NCI-H1105 (cell line): ENCODE data around the gene KLF3.
A peak's percentile ranks its signal among the peaks of the same experiment; 100 is the strongest.
"Not testable (repeated sequence)": the region's sequence is repeated elsewhere in the genome, so short reads cannot be mapped to it uniquely, and the experiment has no call there.

Experiments
- DNase-seq: peaks from one replicate; lab custom pipeline; 2025; lab: John Stamatoyannopoulos, UW

The KLF3 gene

DNA sequence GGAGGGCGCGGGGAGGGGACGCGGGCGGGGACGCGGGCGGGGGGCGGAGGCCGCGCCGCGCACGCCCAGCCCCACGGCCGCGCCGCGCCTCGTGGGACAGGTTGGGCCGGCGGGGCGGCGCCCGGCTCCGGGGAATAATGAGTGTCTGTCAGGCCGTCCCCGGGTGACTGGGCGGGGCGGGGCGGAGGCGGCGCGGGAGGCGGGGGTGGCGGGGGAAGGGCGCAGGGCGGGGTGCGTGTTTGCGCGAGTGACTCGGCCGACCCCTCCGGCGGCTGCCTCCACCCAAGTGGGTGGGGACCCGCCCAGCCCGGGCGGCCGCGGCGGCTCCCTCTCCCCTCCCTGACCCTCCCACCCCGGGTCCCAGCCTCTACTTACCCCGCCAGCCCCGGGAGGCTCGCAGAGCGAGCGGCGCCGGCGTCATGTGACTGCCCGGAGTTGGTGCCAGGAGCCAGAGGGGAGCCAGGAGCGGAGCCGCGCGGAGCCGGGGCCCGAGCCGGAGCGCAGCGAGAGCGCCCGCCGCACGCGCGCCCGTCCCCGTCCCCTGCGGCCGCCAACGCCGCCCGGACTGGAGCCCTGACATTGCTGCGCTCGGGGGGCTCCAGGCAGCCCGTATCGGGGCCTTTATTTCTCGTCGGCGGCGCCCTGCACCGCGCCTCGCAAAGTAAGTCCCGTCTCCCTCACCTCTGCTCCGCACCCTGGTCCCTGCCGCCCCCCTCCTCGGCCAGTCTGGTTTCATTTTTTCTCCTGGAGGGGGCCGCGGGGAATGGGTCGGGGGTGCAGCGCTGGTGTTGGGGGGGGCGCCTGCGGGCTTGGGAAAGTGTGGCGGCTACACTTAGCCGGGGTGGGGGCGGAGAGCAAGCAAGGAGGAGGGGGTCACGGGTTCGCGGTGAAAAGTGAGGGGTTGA is at the start of gene KLF3:
Gene KLF3 (plus strand): TSS at position 399 of the 905 bp plus-strand sequence. CDS start 16,427 bp downstream, outside the sequence.
- DNase-seq: peak; percentile 73

DNA sequence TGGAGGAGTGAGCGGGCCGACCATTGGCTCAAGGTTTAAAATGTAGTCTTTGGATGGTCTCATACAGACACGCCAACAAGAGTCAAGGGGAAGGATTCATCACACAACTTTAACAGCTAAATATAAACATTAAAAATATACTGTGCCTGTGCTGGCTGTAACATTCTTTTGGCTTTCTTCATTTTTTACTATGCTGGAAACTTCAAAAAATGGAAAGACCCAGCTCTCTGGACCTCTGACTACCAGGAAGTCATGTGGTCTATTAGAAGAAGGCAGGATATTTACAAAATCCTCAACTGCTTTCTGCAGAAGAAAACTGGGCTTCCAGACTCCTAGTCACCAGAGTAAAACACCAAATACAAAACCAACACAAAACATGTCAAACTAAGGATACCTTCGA is 49.8 kb upstream of the KLF3 start:
- no peak for DNase-seq

DNA sequence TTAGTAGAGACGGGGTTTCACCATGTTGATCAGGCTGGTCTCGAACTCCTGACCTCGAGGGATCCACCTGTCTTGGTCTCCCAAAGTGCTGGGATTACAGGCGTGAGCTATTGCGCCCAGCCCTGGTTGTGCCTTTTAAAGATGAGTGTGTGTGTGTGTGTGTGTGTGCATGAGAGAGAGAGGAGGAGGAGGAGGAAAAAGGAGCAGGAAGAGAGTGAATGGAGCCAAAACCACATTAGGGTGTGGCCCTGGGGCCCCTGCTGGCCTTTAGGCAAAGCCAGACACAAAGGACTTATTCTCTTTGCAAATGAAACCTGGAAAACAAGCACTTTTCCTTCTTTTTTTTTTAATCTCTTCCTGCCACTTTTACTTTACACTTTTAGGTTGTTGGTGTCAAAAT is 48.2 kb upstream of the KLF3 start:
- DNase-seq: no peak

DNA sequence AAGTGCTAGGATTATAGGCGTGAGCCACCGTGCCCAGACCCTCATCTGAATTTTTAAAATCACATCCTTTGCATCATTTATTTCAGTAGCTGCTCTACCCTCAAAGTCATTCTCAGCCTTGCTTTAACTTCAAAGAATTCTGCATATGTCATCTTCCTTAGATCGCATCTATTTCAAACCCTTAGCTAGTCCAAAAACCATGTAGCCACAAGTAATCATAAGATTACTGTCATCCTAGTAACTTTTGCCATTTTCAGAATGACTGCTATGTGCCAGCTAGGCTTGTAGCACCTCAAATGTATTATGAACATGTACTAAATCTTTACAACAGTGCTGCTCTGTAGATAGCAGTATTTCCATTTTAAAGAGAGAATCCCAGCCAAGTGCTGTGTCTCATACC is 45.5 kb upstream of the KLF3 start:
- DNase-seq: no peak

DNA sequence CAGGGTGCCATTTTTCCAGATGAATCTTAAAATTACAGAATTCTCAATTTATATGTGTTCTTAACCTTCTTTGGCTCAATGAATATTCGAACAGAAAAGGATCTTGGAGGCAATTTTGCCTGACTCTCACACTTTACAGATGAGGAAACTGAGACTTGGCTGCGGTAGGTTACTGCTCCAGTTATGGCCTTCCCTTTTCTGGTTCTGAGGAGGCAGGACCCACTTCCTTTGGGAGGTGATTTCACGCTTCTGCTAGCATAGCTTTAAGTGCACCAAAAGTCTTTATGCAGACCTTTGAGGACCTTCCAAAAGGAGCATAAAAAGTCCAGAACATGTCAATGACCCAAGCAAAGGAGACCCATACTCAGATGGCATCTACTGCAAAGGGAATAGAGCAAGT is 44.7 kb upstream of the KLF3 start:
- no peak for DNase-seq

DNA sequence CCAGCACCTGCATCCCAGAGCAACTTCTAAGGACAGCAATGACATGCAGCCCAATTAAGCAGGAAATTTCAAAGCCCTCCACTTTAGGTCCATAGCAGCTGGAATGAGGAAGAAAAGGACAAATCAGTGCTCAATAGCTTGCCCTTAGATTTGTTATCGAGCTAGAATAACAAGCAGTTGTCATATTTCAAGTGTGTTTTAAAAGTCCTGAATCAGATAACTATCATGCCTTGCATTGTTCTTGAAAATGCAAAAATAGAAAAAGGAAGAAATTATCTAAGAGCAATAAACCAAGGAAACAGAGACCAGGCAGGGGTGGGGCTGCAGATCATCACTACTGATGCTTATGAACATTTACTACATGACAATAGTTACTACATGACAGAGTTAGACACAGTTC is 43.9 kb upstream of the KLF3 start:
- DNase-seq: no peak

DNA sequence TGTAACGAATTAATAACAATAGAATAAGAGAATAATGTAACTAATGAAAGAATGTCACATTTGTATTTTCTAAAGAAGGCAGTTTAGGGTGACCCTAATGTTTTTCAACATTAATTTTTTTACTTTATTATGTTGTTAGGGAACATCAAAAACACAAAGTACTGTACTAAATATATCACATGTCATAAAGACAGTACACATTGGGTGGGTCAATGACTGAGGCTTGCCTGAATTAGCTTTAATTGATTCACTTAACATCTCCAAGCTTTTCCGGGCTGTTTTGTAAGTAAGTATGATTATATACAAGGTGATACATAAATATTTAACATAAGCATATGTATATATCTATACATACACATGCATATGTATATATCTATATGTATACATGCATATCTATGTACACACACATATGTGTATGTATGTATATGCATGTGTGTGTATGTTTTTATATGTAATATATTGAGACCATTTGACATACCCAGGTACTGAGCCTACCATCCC is 43.4 kb upstream of the KLF3 start:
- DNase-seq: no peak

DNA sequence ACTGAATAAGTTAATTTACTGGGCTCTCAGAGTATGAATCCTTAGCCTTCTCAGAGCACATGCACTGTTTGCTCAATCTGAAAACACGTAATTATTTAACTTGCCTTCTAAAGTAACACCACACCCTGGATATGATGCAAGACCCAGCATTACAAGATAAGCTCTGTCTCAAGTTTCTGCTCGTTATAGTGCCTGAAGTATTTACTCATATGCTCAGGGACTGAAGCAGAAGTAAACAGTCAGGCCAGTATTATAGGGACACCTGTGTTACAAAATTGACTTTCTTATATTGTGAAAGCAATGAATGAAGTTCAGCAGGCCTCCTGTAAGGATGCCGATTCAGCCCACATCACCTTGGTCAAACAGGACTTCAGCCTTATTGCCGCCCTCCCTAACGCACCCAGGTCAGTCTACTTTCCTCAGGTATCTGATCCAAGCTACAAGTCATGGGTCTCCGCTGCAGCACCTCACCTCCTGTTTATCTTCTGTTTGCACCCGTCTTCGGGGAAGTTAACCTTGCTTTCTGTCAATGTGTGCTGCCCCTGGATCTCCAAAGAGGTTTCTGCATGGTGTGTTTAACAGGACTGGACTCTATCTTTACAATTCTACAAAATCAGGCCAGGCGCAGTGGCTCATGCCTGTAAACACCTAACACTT is 42.8 kb upstream of the KLF3 start:
- DNase-seq: no peak

DNA sequence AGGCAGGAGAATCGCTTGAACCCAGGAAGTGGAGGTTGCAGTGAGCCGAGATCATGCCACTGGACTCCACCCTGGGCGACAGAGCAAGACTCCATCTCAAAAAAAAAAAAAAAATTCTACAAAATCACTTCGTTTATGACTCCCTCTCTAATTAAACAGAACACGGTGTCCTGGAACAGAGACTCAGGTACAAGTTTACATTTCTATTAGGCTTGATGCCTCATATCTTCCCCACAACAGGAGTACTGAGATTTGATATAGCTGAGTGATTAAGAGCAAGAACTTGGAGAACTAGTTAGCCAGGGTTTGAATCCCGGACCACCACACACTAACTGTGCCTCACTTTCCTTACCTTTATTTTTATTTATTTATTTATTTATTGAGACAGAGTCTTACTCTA is 42.2 kb upstream of the KLF3 start:
- no peak for DNase-seq

DNA sequence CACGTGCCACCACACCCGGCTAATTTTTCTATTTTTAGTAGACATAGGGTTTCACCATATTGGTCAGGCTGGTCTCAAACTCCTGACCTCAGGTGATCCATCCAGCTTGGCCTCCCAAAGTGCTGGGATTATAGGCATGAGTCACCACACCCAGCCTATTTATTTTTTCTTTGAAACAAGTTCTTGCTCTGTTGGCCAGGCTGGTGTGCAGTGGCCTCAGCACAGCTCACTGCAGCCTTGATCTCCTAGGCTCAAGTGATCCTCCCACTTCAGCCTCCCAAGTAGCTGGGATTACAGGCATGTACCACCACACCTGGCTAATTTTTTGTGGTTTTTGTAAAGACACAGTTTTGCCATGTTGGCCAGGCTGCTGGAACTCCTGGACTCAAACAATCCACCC is 41.7 kb upstream of the KLF3 start:
- not testable (repeated sequence) for DNase-seq

DNA sequence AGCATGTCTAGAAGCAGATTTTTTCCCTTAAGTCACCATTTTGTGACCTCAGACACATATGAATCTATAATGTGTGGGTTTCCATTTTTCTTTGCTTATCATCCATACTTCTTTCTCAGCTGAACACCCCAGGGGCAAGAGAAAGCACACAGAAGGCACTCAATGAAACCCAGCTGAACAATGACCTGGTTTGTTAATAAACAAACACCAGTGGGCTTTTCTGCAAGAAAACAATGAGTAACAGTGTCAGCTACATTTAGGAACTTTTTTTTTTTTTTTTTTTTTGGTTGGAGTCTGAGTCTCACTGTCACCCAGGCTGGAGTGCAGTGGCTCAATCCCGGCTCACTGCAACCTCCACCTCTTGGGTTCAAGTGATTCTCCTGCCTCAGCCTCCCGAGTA is 40.7 kb upstream of the KLF3 start:
- no peak for DNase-seq

DNA sequence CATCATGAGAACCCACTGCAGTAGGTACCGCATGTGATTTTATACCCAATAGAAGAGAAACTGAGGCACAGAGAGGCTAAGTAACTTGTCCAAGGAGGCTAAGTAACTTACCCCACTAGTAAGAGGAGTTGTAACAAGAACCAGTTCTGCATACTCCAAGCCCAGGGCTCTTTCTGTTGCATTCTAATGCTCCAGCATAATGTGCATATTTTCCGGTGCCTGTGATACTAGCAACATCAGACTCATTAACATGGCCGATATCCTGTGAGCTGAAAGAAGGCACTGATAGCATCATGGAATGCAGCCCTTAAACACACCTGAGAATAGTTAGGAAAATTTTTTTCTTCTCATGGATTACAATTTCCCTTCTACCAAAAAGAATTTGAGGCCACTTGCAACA is 39.7 kb upstream of the KLF3 start:
- no peak for DNase-seq

DNA sequence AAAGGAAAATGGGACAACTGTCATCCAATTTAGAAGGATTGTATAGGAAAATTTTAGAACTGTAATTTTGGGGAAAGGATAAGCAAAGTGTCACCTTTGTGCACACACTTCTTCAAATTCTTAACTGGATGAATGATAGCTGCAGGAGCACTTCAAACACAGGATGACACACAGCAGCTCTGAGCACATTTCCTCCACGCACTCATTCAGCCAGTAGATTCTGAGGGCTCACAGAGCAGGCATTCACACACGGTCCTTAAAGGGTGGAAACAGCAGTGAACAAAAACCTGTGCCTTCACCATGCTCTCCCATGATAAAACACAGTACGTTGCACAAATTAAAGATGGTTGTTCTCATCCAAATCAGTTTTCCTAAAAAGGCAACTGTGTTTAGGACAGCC is 38.5 kb upstream of the KLF3 start:
- no peak for DNase-seq

DNA sequence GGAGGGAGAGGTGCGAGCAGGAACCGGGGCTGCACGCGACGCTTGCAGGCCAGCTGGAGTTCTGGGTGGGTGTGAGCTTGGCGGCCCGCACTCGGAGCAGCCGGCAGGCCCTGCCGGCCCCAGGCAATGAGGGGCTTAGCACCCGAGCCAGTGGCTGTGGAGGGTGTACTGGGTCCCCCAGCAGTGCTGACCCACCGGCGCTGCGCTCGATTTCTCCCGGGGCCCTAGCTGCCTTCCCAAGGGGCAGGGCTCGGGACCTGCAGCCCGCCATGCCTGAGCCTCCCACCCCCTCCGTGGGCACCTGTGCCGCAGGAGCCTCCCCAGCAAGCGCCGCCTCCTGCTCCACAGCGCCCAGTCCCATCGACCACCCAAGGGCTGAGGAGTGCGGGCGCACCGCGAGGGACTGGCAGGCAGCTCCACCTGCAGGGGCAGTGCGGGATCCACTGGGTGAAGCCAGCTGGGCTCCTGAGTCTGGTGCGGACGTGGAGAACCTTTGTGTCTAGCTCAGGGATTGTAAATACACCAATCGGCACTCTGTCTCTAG is 37.0 kb upstream of the KLF3 start:
- not testable (repeated sequence) for DNase-seq

DNA sequence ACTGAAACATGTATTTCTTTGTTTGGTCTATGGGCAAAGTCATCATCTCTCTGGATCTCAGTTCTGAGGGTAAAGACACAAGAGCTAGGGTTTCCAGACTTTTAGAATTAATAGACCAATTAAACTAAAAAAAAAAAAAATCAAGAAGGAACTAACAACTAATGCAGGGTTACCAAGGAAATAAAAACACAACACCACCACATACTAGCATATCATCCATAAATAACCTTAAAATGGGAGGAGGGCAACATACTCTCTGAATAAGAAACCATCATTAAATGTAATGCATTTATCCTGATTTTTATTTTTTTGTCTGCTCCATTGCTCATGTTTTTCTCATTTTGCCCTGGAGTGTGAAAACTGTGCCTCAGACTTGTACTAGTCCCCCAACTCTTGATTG is 33.5 kb upstream of the KLF3 start:
- no peak for DNase-seq

DNA sequence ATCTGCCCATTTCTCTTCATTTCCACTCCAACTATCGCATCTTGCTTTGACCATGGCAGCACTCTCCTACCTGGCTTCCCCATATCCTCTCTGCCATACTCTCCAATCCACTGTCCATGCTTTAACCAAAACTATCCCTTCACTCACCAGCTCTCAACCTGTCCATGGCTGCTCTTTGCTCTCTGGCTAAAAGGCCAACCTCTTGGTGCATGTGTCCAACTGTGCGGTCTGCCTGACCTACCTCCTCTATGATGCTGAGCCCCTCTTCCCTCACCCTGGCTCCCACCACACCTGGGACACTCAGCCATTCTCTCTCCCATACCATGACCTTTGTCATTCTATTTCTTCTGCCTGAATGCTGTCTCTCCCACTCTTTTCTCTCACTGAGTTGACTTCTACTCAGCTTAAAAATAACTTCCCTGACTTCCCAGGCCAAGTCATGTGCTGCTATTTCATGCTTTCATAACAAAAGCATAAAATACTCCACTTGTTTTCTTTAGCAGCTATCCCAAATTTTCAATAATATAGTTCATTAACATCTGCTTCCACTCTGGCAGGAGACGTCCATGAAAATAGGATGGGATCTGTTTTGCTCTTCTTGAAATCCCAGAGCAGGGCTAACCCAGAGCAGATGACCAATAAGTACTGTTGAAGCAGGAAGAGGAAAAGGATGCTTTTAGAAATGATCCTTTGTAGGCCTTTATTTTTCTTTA is 29.8 kb upstream of the KLF3 start:
- DNase-seq: no peak

DNA sequence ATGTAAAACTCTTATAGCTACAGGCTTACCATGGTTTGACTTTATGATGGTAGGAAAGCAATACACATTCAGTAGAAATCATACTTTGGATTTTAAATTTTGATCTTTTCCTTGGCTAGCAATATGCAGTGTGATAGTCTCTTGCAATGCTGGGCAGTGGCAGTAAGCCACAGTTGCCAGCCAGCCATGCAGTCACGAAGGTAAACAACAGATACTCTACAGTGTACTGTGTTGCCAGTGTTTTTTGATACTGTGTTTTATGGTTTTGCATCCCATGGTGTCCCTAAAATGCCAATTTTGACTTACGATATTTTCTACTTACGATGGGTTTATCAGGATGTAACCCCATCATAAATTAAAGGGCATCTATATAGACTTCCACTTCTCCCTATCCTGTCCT is 24.8 kb upstream of the KLF3 start:
- no peak for DNase-seq

DNA sequence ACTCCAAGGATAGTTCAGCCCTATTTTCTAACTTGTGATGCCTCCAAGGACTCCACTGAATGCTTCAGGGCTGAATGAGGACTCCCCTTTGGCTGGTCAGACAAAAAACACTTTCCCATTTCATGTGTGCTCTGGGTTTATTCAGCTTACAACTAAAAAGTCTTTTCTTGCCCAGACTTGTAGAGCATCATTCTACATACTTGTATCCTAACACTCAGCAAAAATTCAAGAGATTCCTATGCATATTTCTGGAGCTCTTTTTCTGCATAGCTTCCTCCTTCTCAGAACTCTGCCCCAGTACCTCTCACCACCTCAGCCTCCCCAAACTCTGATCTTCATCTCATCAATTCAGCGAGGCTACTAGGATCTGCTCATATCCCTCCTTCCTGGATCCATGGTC is 22.2 kb upstream of the KLF3 start:
- no peak for DNase-seq

DNA sequence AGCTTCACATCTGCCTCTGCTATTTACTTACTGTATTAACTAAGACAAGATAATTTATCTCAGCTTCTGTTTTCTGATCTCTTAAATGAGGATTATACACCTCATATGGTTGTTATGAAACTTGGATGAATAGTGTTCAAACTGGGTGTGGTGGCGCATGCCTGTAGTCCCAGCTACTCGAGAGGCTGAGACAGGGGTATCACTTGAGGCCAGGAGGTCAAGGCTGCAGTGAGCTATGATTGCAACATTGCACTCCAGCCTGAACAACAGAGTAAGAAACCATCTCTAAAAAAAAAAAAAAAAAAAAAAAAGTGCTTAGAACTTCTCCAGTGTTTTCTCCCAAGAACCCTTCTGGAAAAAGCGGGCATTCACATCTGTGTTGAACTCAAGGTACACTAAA is 19.8 kb upstream of the KLF3 start:
- no peak for DNase-seq

DNA sequence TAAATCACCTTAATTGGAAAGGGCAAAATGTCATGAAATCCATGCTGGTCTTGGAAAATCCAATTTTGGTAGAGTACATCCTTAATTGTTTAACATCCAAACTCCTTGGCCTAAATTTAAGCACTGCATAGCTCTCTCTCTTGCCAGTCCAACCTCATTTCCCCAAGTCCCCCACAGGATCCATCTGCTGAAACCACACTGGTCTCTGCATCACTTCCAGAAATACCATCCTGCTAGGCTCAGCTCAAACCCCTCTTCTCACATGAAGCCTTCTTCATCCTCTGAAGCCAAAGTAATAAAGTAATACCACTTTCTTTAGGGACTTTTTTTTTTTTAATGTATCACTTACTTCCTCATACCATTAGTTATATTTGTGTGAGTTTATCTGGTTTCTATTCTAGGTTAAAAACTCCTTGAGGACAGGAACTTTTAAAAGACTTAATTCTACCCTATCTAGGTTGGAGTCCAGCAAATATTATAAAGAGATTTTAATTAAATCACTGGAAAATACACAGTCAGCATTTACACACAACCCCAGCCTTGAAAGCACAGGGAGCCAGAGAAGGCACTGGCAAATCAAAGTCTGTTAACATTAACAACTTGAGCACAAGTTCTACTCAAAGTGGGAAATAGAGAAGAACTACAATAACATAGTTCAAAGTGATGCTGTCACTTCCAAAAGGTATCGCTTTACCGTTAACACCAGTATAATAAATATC is 16.7 kb upstream of the KLF3 start:
- no peak for DNase-seq

DNA sequence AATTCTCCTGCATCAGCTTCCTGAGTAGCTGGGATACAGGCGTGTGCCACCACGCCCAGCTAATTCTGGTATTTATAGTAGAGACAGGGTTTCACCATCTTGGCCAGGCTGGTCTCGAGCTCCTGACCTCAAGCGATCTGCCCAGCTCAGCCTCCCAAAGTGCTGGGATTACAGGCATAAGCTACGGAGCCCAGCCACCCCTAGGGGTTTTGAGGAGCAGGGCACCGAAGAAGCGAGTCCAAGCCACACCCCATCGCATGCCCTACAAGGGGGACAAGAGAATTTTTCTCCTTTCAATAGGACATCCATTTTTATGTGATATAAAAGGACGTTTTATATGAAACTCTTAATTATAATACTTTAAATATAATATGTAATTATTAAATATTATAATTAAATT is 13.9 kb upstream of the KLF3 start:
- DNase-seq: no peak

DNA sequence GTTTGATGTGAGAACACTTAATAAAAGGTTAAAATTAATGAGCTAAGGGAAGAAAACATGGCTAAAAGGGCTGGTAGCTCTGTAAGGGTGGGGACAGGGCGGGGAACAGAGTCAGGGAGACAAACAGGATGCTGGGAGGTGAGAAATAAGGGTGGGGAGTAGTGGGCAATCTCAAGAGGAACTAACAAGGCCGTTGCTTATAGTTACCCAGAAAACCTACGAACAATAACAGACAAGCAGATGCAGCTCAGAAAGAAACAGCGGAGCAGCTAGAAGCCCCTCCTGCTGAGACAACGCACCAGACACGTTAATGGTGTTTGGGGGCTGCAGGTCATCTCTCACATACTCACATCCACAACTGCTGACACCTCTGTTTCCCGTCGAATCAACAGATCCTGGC is 9.7 kb upstream of the KLF3 start:
- no peak for DNase-seq
